ENCODE results near the gene TRPM4.

DNA sequence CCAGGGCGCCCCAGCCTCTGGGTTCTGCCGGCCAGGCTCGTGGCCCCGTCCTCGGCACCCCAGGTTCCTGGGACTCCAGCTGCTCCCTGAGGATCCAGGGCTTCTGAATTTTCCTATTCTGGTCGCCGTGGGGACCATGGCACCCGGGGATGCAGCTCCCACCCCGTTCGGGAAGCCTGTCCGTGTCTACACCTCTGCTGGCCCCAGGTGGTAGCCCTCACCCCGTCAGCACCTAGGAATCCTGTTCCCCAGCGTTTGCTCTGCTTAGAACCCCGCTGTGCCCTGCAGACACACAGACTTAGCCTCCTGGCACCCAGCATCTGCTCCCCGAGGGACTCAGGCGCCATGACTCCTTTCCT lies 37.3 kb upstream of the TRPM4 start:
- TF ChIP-seq, protein P1, sequence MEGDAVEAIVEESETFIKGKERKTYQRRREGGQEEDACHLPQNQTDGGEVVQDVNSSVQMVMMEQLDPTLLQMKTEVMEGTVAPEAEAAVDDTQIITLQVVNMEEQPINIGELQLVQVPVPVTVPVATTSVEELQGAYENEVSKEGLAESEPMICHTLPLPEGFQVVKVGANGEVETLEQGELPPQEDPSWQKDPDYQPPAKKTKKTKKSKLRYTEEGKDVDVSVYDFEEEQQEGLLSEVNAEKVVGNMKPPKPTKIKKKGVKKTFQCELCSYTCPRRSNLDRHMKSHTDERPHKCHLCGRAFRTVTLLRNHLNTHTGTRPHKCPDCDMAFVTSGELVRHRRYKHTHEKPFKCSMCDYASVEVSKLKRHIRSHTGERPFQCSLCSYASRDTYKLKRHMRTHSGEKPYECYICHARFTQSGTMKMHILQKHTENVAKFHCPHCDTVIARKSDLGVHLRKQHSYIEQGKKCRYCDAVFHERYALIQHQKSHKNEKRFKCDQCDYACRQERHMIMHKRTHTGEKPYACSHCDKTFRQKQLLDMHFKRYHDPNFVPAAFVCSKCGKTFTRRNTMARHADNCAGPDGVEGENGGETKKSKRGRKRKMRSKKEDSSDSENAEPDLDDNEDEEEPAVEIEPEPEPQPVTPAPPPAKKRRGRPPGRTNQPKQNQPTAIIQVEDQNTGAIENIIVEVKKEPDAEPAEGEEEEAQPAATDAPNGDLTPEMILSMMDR (conservative IDR thresholded peaks at IDR 0.05 in 1 of 2, IDR thresholded peaks at IDR 0.05 in 1 of 2; ENCODE audit: extremely low read depth in 1 of 2, insufficient read depth in 1 of 2, low read depth in 1 of 2, low read length in 2 of 2), result no peak
- no peak for TF ChIP-seq EZH2 (IDR thresholded peaks at IDR 0.05; ENCODE audit: borderline replicate concordance, low read length)

Measured in mammary epithelial cell (primary cell).